ENCODE results near the gene AK5.
"Not testable (repeated sequence)": the region's sequence is repeated elsewhere in the genome, so short reads cannot be mapped to it uniquely, and the experiment has no call there.

The AK5 gene

GRCh38 chr1:77406661-77407060 lies 124.8 kb downstream of the AK5 start:
- no peak for DNase-seq

- DNase-seq = no peak
Observed at GRCh38 chr1:77407738-77408375, 126.0 kb downstream of the AK5 start.

GRCh38 chr1:77408933-77409332 lies 127.1 kb downstream of the AK5 start:
- DNase-seq = not testable (repeated sequence)

- DNase-seq = no peak
Observed at GRCh38 chr1:77412069-77412819, 130.4 kb downstream of the AK5 start.

GRCh38 chr1:77412820-77413530 lies 131.2 kb downstream of the AK5 start:
- DNase-seq = no peak

- no peak for DNase-seq
Observed at GRCh38 chr1:77413541-77414335, 131.9 kb downstream of the AK5 start.

GRCh38 chr1:77415579-77415978 lies 133.8 kb downstream of the AK5 start:
- no peak for DNase-seq

GRCh38 chr1:77416692-77417450 lies 135.1 kb downstream of the AK5 start:
- no peak for DNase-seq

GRCh38 chr1:77418055-77418454 lies 136.2 kb downstream of the AK5 start:
- not testable (repeated sequence) for DNase-seq

- no peak for DNase-seq
Observed at GRCh38 chr1:77421504-77422233, 139.8 kb downstream of the AK5 start.

GRCh38 chr1:77424236-77424635 lies 142.4 kb downstream of the AK5 start:
- DNase-seq = no peak

- no peak for DNase-seq
Observed at GRCh38 chr1:77428068-77428467, 146.2 kb downstream of the AK5 start.

- no peak for DNase-seq
Observed at GRCh38 chr1:77430966-77431690, 149.3 kb downstream of the AK5 start.

- no peak for DNase-seq
Observed at GRCh38 chr1:77433934-77434333, 152.1 kb downstream of the AK5 start.

GRCh38 chr1:77434967-77435366 lies 153.1 kb downstream of the AK5 start:
- no peak for DNase-seq

- no peak for DNase-seq
Observed at GRCh38 chr1:77438236-77438913, 156.6 kb downstream of the AK5 start.

GRCh38 chr1:77446841-77447555 lies 165.2 kb downstream of the AK5 start:
- no peak for DNase-seq

GRCh38 chr1:77447669-77448068 lies 165.8 kb downstream of the AK5 start:
- no peak for DNase-seq

- no peak for DNase-seq
Observed at GRCh38 chr1:77459881-77460280, 178.1 kb downstream of the AK5 start.

GRCh38 chr1:77461691-77462090 lies 179.9 kb downstream of the AK5 start:
- DNase-seq = no peak
